NCI-H128 (cell line): ENCODE measurements around the gene SLC9A3.
"Not testable (repeated sequence)": the region's sequence is repeated elsewhere in the genome, so short reads cannot be mapped to it uniquely, and the experiment has no call there.

ENCODE experiments used
- DNase-seq: peaks from one replicate; lab custom pipeline; 2025; ENCODE audit not compliant: unreplicated experiment; lab: John Stamatoyannopoulos, UW

Gene SLC9A3

DNA sequence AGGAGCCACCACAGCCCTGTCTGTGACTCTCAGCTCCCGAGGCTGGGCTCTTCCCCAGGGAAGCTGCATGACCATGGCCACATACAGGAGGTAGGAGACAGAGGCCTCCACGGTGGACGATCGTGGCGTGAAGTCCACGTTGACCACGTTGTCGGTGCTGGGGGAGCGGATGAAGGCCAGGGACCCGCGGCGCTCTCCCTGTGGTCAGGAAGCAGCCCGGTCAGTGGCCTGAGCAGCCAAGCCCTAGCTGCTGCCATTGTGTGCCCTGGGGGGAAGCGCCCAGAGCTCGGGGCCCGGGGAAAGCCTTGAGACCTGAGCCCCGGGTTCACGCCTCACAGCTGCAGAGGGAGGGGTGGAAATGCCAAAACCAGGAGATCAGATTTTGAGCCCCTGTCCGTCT lies 47.0 kb downstream of the SLC9A3 start:
- DNase-seq, result no peak

DNA sequence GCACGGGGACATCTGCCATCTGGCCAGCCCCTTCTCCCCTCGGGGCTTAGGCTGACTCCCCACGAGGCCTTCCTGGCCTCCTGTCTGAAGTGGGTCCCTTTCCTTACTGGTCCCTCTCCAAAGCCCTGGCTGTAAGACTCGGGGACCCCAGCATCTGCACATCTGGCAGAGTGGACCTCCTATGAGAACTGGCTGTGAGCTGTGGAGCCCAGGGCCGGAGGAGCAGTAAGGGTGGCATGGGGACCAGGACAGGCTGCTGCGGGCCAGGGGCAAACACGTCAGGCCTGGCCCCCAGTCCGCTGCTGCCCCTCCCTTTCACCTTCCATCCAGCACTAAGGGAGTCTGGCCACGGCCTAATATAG lies 47.5 kb downstream of the SLC9A3 start:
- no peak for DNase-seq

DNA sequence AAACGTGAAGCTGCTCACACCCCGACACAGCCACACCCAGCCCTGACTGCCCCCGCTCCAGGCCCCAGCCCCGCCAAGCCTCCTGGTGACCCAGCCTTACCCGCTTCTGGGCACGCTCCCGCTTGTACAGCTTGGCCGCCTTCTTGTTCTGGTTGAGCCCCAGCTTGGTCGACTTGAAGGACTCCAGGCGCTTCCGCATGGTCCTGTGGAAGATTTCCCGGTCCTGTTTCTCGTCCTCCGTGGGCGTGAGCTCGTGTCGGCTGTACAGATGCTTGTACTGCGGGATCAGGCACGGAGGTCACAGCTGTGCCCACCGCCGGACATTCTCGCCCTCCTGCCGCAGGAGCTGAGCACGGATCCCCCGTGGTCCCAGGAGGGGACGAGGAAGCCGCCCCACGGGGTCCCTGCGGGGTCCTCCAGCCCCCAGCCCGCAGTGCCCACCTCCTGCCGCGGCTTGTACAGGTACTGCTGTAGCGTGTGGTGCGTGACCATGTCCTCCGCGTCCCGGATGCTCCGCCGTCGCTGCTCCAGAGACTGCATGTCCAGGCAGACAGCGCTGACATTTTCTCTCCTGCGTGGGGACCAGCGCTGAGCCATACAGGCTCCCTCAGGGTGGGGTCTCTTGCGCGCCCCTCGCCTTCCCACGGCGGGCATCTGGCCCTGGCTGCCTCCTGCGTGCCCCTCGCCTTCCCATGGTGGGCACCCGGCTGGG lies 48.0 kb downstream of the SLC9A3 start:
- DNase-seq, result no peak

DNA sequence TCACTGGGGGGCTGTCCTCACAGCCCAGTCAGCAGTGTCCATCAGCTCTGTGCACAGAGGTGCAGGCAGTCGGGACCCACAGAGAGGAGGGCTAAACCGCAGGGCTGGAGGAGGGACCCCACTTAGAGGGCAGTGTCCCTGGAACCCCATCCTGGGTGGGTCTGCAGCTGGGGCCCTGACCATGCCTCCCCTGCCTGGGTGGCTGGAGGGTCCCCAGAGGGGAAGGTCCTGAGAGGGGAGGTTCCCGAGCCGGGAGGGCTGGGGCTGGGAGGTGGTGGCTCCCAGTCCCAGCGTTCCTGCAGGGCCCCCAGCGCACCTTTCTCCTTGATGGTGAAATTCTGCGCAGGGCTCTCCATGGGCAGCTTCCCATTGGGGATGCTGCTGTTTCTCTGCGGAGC lies 48.5 kb downstream of the SLC9A3 start:
- DNase-seq, result no peak

DNA sequence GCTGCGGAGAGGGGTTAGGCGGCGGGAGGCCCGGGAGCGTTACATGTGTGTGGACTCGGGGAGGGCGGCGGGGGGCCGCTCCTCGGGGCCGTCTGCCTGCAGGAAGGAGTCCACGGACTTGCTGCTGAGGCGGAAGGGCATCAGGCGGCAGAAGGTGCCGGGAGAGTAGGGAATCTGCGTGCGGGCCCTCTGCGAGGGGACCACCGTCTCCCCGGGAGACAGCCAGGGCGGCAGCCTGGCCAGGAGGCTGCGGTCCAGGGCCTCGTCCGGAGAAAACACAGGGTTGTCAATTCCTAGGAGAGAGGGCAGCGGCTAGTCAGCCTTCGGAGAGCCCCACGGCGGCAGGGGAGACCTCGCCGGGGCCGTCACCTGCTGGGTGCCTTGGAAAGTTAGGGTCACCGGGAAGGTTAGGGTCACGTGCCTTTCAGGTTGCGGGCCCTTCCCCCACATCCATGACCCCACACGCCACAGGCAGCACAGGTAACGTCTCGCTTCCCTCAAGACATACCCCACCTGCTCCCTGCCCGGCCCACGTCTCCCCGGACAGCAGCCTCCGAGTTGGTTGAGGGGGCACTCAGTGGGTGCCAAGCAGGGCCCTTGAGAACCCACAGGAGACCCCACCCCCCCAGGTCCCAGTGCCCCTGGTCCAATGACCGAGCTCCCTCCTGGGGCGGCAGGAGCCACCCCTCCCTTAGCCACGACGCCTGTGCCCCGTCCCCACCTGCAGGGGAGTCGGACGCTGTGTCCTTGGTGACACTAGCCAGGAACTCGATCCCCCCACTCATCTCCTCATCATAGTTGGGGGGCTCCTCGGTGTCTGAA lies 49.2 kb downstream of the SLC9A3 start:
- no peak for DNase-seq

DNA sequence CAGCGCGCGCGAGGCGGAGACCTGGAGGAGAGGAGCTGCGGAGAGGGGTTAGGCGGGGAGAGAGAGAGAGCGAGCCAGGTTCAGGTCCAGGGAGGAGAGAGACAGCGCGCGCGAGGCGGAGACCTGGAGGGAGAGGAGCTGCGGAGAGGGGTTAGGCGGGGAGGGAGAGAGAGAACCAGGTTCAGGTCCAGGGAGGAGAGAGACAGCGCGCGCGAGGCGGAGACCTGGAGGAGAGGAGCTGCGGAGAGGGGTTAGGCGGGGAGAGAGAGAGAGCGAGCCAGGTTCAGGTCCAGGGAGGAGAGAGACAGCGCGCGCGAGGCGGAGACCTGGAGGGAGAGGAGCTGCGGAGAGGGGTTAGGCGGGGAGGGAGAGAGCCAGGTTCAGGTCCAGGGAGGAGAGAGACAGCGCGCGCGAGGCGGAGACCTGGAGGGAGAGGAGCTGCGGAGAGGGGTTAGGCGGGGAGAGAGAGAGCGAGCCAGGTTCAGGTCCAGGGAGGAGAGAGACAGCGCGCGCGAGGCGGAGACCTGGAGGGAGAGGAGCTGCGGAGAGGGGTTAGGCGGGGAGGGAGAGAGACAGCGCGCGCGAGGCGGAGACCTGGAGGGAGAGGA lies 49.9 kb downstream of the SLC9A3 start:
- DNase-seq, result not testable (repeated sequence)

DNA sequence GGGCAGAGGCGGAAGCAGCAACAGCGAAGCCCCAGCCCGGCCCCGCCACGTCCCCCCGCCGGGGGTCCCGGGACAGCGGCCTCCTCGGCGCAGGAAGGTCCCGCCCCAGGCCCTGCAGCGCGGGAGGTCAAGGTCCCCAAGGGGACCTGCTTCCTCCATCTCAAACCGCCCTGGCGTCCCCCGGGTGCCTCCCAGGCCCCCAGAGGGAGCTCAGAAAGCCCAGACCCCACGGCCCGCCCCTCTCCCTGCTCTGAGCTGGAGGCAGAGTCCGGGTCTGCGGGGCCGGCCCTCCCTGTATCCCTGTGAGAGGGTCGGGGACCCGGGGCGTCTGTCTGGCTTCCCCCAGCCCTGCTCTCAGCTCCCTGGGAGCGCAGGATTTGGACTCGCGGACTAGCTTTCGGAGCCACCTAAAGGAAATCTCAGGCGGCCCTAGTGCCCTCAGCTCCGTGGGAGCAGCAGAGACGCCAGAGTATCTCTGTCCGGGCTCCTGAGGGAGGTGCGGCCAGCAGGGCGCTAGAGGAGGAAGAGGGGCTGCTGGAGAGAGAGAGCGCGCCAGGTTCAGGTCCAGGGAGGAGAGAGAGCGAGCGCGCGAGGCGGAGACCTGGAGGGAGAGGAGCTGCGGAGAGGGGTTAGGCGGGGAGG lies 50.6 kb downstream of the SLC9A3 start:
- peak; percentile 50 for DNase-seq

DNA sequence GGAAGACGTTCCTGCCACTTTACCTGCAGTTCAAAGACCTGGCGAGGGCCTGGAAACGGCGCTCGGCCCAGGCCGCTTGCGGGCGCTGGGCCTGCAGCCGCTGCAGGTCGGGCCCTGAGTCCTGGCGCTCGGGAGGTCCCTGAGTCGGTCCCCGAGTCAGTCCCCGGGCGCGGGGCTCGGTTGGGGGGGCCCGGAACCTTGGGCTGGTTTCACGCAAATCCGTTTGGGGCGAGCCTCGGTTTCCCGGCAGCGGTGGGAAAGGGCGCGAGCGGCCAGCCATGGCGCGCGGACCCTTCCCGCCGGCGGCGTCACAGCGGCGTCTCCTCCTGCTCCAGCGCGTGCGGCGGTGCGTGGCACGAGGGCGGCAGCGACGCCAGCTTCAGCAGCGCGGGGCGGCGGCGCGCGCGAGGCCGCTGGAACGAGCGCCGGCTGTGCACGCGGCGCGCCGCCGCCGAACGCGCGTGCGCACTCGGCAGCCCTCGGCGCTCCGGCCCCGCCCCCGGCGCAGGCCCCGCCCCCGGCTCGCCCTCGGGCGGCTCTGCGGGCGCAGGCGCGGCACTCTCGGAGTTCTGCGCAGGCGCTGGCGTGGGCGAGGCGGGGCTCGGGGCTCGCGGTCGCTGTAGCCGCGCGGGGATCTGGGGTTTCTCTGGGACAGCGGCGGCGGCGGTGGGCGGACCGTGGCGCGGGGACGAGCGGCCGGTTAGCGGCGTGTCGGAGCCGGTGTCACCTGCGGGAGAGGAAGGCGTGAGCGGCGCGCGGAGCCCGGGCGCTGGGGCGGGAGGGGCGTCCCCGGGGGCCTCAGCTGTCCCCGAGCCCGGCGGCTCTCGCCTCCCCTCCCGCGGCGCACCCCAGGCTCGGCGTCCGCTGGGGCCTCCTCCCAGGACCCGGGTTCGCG lies 51.3 kb downstream of the SLC9A3 start:
- DNase-seq, result peak; percentile 87

DNA sequence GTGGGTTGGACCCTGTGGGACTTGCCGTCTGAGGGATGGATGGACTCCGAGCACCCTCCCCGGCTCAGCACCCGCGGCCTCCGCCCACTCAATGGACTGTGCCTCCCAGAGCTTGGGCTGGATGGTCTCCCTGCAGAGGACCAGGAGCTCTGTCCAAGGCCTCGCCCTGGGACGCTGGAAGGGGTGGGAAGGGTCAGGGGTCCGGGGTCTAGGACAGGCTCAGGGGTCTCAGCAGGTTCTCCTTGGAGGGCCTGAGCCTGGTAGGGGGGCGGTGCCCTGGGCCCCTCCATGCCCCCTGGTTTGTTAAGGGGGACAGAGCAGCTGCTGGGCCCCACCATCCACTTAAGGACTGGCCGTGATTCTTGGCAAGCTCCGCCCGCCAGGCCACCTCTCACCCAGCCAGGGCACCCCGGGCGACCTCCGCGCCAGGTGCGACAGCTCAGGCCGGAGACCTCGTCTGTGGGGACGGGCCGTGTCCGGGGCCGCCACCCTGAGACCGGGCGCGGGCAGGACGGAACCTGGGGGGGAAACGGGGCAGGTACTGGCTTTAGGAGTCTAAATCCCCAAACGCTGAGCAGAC lies 52.1 kb downstream of the SLC9A3 start:
- DNase-seq, result no peak

DNA sequence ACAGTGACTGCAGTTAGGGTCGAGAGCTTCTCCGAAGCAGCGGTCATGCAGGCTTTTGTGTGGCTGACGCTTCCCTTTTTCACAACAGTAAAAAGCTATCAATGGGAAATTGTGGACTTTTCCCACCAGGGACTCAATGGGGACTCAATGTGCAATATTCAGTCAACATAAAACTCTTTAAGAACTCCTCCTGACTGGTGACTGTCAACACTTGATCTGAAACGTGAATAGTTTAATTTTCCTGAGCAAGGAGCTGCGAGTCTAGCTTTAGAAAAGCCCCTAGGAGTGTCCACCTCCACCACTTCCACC lies 52.5 kb downstream of the SLC9A3 start:
- no peak for DNase-seq

DNA sequence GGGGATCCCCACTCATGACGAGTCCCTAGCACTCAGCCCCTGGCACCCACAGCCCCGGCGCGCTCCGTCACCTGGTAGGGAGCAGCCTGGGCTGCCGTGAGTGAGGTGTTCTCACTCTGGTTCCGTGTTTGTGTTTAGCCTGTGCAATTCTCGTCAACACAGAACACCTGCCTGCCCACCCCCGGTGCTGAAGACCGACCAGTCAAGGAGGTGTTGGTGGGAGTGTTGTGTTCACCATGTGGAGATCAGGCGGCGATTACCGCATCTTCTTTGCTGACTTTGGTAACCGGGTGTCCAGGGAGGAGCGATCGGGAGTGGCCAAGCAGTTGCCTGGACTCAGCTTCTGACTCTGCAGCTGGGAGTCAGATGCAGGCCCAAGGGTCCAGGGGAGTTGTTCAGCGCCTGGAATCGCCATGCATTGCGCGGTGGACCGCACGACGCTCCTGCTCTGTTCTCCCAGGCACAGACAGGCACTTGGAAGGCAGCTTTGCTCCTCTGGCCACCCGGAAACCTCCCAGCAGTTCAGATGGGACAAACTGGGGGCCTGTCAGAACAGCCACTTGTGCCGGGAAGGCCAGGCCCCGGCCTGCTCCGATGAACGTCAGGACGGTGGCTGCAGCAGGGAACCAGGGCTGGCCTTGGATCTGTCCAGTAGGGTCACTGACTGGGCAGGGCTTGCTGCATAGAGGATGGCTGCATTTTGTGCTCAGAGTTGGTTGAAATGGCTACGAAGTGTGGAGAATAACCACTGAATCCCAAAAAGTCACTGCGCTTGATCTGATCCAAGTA lies 53.1 kb downstream of the SLC9A3 start:
- DNase-seq, result no peak

DNA sequence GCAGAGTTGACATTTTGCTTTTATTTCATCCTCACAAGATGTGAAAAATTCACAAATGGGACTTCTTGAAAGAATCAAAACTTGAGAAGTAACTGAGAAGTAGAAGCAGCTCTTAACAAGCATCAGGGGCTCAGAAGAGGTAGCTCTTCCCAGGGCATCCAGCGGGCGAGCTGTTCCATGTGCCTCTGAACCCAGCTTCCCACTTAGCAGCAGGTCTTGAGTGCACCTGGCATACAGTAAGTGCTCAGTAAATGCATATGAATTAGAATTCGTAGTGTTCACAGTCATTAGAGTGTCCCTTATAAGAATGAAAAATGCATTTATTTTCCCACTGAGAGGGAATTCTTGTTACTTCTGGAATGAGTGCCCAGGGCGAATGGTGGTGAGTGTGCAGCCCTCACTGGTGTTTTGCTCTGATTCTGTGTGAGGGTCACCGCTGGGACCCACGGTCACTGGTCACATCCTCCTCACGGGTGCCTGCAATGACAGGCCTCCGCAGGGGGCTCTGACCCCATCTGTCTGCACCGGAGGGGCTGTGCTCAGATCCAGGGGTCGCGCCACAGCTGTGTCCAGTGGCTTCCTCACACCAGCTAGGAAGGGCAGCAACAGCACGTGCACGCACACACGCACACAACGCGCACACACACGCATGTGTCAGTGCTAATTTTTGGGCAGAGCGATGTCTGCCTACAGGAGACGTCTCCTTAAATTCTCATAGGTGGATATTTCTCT lies 54.3 kb downstream of the SLC9A3 start:
- DNase-seq, result no peak

DNA sequence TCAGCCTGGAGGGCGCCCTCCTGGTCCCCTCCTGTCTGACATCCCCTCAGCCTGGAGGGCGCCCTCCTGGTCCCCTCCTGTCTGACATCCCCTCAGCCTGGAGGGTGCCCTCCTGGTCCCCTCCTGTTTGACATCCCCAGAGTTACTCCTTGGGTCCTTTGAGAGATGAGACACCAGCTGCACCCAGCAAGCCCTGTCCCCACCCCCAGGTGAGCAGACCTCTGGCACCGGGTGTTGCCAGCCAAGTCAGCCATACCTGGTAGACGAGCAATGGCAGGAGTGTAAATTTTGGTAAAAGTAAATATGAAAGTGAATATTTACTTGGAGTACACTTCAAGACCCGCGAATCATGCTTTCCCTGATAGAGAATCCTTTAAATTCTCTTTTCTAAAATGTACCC lies 55.8 kb downstream of the SLC9A3 start:
- no peak for DNase-seq

DNA sequence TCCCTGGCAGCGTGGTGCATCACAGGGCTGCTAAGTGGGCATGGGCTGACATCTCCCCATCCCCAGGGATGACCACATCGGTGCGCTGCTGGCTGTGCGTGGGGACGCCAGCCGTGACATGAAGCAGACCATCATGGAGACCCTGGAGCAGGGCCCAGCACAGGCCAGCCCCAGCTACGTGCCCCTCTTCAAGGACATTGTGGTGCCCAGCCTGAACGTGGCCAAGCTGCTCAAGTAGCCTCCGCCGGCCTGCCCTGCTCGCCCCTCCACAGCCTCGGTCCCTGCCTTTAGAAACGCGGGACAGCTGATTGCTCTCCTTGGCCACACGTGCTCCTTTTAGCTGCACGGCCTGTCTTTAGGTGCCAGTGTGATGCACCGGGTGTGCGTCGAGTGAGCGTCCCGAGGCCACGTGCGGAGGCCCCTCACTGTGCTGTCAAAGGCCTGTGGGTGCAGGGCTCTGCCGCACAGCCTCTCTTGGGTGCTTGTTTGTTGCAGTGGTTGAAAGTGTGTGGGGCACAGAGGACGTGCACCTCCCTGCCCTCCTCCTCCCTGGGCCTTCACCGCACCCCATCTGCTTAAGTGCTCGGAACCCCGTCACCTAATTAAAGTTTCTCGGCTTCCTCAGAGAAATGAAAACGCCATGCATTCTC lies 57.5 kb downstream of the SLC9A3 start:
- DNase-seq, result no peak

DNA sequence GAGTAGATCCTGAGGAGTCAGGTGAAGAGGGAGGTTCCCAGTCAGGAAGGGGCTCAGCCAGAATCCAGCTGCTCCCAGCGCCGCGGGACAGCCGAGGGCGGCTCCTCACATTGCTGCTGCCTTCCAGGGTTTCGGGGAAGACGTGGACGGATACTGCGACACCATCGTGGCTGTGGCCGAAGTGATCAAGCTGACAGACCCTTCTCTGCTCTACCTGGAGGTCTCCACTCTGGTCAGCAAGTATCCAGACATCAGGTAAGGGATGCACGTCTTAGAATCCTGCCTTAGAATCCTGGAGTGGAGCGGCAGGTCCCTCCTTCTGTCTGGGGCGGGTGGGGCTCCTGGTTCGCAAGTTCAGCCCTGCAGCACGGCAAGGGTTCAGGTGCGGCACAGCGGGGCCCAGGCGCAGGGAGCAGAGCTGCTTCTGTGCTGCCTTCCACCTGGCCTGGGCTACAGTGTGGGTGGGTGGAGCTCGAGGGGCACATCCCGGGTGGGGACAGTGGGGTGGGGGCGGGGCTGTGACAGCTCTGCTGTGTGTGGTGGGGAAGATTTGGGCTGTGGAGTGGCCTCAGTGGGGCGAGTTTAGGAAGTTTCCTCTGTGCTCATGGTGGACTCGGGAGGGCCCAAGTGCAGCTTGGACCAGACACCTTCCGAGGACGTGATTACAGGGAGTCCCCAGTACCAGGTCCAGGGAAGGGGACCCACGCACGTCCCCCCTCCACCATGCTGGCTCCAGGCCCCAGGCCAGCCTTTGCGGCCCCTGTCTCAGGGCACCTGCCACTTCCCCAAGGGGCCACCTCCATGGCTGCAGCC lies 58.5 kb downstream of the SLC9A3 start:
- DNase-seq, result no peak

DNA sequence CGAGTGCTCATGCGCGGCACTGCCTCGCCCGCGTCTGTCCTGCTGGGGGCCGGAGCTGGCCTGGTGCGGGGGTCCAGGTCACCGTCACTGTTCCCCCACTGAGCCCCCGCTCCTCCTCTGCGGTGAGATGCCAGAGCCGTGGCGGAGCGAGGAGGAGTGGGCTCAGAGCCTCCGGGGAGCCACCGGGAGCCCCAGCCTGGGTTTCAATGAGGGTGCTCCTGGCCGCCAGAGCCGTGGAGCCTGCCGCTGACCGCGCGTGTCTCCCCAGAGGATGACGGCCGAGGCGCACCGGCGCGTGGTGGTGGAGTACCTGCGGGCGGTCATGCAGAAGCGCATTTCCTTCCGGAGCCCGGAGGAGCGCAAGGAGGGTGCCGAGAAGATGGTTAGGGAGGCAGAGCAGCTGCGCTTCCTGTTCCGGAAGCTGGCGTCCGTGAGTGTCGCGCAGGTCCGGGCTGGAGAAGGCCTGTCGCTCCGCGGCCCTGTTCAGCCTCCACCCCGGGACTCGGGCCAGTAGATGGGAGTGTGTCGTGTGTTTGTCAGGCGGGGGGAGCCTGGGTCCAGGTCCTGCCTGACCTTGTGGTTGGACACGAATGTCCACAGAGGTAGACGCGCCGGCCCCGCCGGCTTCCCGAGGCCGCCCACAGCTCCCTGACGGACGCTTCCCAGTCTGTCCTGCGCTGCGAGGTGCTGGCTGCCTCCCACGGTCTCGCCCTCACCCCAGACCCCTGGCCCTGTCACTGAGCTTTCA lies 59.2 kb downstream of the SLC9A3 start:
- DNase-seq, result no peak

DNA sequence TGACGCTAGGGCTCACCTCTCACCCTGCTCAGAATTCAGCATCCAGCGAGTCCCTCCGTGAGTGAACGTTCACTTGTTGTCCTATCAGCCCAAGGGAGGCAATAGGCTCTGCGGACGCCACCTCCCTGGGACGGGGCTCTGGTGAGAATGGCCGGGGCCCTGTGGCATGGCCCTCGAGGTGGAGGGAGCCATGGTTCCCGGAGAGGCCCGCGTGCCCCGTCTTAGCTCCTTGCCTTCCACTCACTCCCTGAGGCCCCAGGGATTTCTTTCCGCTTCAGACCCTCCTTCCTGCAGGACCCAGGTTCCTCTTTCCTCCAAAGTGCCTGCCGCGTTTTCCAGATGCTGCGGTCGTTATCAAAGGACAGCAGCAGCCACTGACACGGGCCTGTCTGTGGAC lies 59.8 kb downstream of the SLC9A3 start:
- DNase-seq, result no peak
